Neural cell (in vitro differentiated cells): Measurements from ENCODE around the gene ZNF608. TPM values are rescaled to one million over a fixed set of nuclear protein-coding genes. Genes with fewer than 3 reads are reported as not detected.

Source experiments
- H2AFZ ChIP-seq: fragments of 200-600, 300-800 bp; sonication (generic), shearing (Covaris generic); 2 replicates; pipeline ENCODE4 v1.6.0; 2014; ENCODE audit warnings: low read depth, mild to moderate bottlenecking, antibody characterized with exemption, low read length, moderate library complexity
- H3F3A ChIP-seq: fragments of 200-600 bp; shearing (Covaris generic); 2 replicates; pipeline ENCODE4 v1.6.1; 2016; ENCODE audit warnings: mild to moderate bottlenecking, moderate library complexity, mixed read lengths, antibody characterized with exemption, low read length; ENCODE audit not compliant: insufficient read depth, poor library complexity, severe bottlenecking
- H3K27ac ChIP-seq: fragments of 200-600, 300-800 bp; sonication (generic), shearing (Covaris generic); 2 replicates; pipeline ENCODE4 v1.5.1; 2014; ENCODE audit warnings: mild to moderate bottlenecking, low read length, moderate library complexity
- H3K27me3 ChIP-seq: fragments of 300-800, 200-600 bp; sonication (generic), shearing (Covaris generic); 2 replicates; pipeline ENCODE4 v1.6.0; 2014; ENCODE audit warnings: mild to moderate bottlenecking, low read depth, low read length, moderate library complexity; ENCODE audit not compliant: insufficient read depth
- H3K36me3 ChIP-seq: fragments of 300-800, 200-600 bp; sonication (generic), shearing (Covaris generic); 2 replicates; pipeline ENCODE4 v1.5.1; 2014; ENCODE audit warnings: mild to moderate bottlenecking, antibody characterized with exemption, low read length, moderate library complexity; ENCODE audit not compliant: insufficient read depth
- H3K4me2 ChIP-seq: fragments of 300-800, 200-600 bp; sonication (generic), shearing (Covaris generic); 2 replicates; pipeline ENCODE4 v1.6.0; 2014; ENCODE audit warnings: mild to moderate bottlenecking, low read length
- H3K4me3 ChIP-seq: fragments of 300-800, 200-600 bp; sonication (generic), shearing (Covaris generic); 2 replicates; pipeline ENCODE4 v1.5.1; 2014; ENCODE audit warnings: mild to moderate bottlenecking, low read length, moderate library complexity
- H3K79me2 ChIP-seq: fragments of 200-600 bp; shearing (Covaris generic); replicated peaks from 2 replicates; pipeline ENCODE4 v1.6.0; 2014; ENCODE audit warnings: mild to moderate bottlenecking, low read length, moderate library complexity; ENCODE audit not compliant: insufficient read depth
- H3K9ac ChIP-seq: fragments of 300-800, 200-600 bp; sonication (generic), shearing (Covaris generic); 2 replicates; pipeline ENCODE4 v1.6.1; 2016; ENCODE audit warnings: mild to moderate bottlenecking, low read length, mixed read lengths
- H3K9me2 ChIP-seq: fragments of 200-600 bp; shearing (Covaris generic); 2 replicates; pipeline ENCODE4 v1.6.1; 2016; ENCODE audit warnings: mild to moderate bottlenecking, low read length, mixed read lengths; ENCODE audit not compliant: insufficient read depth
- H3K9me3 ChIP-seq: fragments of 200-600, 300-800 bp; sonication (generic), shearing (Covaris generic); 2 replicates; pipeline ENCODE4 v1.6.1; 2016; ENCODE audit warnings: mild to moderate bottlenecking, mixed run types, low read length, moderate library complexity, mixed read lengths
- H4K20me1 ChIP-seq: fragments of 200-600 bp; shearing (Covaris generic); 2 replicates; pipeline ENCODE4 v1.6.1; 2016; ENCODE audit warnings: mild to moderate bottlenecking, mixed run types; ENCODE audit not compliant: insufficient read depth
- EP300 ChIP-seq: fragments of 450-650 bp; conservative IDR thresholded peaks from 2 replicates; pipeline ENCODE4 v1.6.1; 2014; ENCODE audit warnings: antibody characterized with exemption, mild to moderate bottlenecking, moderate library complexity; ENCODE audit not compliant: poor library complexity, severe bottlenecking
- EZH2 ChIP-seq: fragments of 200-600, 300-800 bp; shearing (Covaris generic), sonication (generic); IDR thresholded peaks from 2 replicates; pipeline ENCODE4 v1.6.1; 2014; ENCODE audit warnings: antibody characterized with exemption, low read length, borderline replicate concordance, mild to moderate bottlenecking; ENCODE audit not compliant: insufficient read depth, poor library complexity, severe bottlenecking
- MXI1 ChIP-seq: fragments of 450-650 bp; conservative IDR thresholded peaks from 2 replicates; pipeline ENCODE4 v1.6.1; 2014; ENCODE audit warnings: antibody characterized with exemption, mild to moderate bottlenecking; ENCODE audit not compliant: poor library complexity, severe bottlenecking
- POLR2AphosphoS5 ChIP-seq: IDR thresholded peaks from 2 replicates; pipeline ENCODE4 v1.6.1; 2012
- RAD21 ChIP-seq: fragments of 450-650 bp; conservative IDR thresholded peaks from 2 replicates; pipeline ENCODE4 v1.6.1; 2014; ENCODE audit warnings: antibody characterized with exemption, mild to moderate bottlenecking, moderate library complexity
- REST ChIP-seq: IDR thresholded peaks from 2 replicates; pipeline ENCODE4 v1.6.1; 2012; ENCODE audit warnings: borderline replicate concordance
- SMC3 ChIP-seq: fragments of 450-650 bp; conservative IDR thresholded peaks from 2 replicates; pipeline ENCODE4 v1.6.1; 2014; ENCODE audit warnings: antibody characterized with exemption, mild to moderate bottlenecking, moderate library complexity; ENCODE audit not compliant: poor library complexity
- TAF1 ChIP-seq: IDR thresholded peaks from 2 replicates; pipeline ENCODE4 v1.6.1; 2012; ENCODE audit warnings: low read depth
- polyA plus RNA-seq: library from polyadenylated mRNA; depleted of rRNA; stranded (reverse); fragments of >200 nt; gene quantifications from 2 replicates; pipeline ENCODE4 v1.2.3, GENCODE V29; 2014
- TF ChIP-seq, protein P1 (sequence below): fragments of 450-650 bp; IDR thresholded peaks from 2 replicates; pipeline ENCODE4 v1.5.1; 2014; ENCODE audit warnings: antibody characterized with exemption, mild to moderate bottlenecking, moderate library complexity; ENCODE audit not compliant: poor library complexity, severe bottlenecking

The ZNF608 gene
- polyA plus RNA-seq, 1 donor from 2014 or later: 32.4 TPM

DNA sequence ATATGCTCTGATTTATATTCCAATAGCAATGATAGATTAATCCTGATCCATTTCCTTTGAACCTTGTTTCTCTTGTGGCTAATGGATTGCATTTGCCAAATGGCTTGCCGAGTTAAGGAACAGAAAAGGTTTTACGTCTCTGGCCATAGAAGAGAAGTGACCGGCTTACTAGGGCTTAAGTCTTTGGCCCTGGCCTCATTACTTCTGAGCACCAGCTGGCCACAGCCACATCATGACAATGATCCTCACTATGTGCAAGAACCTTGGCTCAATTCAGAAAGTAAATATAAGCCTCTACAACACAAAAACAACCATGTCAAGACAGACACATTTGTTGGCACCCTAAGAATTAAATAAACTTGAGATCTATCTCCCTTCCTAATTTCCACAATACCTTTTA, 46.1 kb downstream of the ZNF608 start:
- Histone ChIP-seq H3K9ac (no peak overlapping the region), H3K4me2 (no peak overlapping the region), H3K9me2 (no peaks in the 10 kb centered on the region), H3K27me3 (no peaks in the 10 kb centered on the region), H3K36me3 (peaks cover 8% of the 10 kb centered on the region), H2AFZ (no peak overlapping the region), H3K79me2 (peaks cover 79% of the 10 kb centered on the region), H3K9me3 (no peaks in the 10 kb centered on the region), H3K27ac (no peak overlapping the region), H3K4me3 (no peak overlapping the region), H4K20me1 (no peaks in the 10 kb centered on the region), H3F3A (peaks cover 4% of the 10 kb centered on the region)
- TF ChIP-seq EZH2 (no peak), TAF1 (no peak), SMC3 (no peak), MXI1 (no peak), RAD21 (no peak), EP300 (no peak), POLR2AphosphoS5 (no peak), REST (no peak)
- TF ChIP-seq, protein P1, sequence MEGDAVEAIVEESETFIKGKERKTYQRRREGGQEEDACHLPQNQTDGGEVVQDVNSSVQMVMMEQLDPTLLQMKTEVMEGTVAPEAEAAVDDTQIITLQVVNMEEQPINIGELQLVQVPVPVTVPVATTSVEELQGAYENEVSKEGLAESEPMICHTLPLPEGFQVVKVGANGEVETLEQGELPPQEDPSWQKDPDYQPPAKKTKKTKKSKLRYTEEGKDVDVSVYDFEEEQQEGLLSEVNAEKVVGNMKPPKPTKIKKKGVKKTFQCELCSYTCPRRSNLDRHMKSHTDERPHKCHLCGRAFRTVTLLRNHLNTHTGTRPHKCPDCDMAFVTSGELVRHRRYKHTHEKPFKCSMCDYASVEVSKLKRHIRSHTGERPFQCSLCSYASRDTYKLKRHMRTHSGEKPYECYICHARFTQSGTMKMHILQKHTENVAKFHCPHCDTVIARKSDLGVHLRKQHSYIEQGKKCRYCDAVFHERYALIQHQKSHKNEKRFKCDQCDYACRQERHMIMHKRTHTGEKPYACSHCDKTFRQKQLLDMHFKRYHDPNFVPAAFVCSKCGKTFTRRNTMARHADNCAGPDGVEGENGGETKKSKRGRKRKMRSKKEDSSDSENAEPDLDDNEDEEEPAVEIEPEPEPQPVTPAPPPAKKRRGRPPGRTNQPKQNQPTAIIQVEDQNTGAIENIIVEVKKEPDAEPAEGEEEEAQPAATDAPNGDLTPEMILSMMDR: no peak

- Histone ChIP-seq H3K9me2 (no peaks in the 10 kb centered on the region), H2AFZ (no peak overlapping the region), H3K27ac (no peak overlapping the region), H3K36me3 (peaks cover 8% of the 10 kb centered on the region), H3F3A (no peaks in the 10 kb centered on the region), H3K27me3 (no peaks in the 10 kb centered on the region), H3K4me3 (no peak overlapping the region), H3K79me2 (peaks cover 70% of the 10 kb centered on the region), H4K20me1 (no peaks in the 10 kb centered on the region), H3K9me3 (no peaks in the 10 kb centered on the region), H3K9ac (no peak overlapping the region), H3K4me2 (no peak overlapping the region)
- TF ChIP-seq EP300: no peak
- TF ChIP-seq REST: no peak
- TF ChIP-seq SMC3: no peak
- TF ChIP-seq EZH2: no peak
- TF ChIP-seq TAF1: no peak
- no peak for TF ChIP-seq POLR2AphosphoS5
- no peak for TF ChIP-seq MXI1
- TF ChIP-seq, protein P1: no peak
- TF ChIP-seq RAD21: no peak
Observed at GRCh38 chr5:124698770-124699169, 47.7 kb downstream of the ZNF608 start.
